Central memory CD4-positive, alpha-beta T cell (primary cell): Measurements from ENCODE around the gene INTS13.
"Not testable (repeated sequence)": the region's sequence is repeated elsewhere in the genome, so short reads cannot be mapped to it uniquely, and the experiment has no call there.

ENCODE experiments used
- DNase-seq: peaks from one replicate; pipeline ENCODE4 v3.0.0; 2022

Gene INTS13

DNA sequence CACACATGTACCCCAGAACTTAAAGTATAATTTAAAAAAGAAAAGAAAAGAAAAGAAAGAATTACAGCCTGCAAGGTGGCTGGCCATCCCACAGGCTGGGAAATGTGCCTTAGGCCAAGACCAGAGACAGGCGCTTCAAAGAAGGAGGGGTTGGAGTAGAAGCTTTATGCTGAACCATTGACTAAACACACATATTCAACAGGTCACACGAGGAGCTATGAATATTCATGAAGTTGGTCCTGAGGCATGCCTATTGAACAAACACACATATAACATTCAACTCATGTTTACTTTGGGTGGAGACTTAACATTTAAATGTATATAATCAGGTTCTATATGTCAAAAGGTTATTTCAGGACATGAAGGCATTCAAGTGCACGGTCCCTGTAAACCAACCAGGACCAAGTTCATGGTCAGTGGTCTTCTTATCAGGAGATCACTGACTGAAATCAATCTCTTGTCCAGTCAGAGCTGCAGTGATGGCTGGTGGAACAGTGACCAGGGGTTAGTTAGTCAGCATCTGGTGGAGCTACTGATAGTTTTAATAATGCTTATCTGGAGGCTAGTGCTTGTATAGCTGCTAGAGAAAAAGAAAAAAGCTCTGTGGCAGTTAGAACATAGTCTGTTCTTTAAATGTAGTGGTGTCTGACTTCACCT, 69.2 kb downstream of the INTS13 start:
- DNase-seq: no peak

DNA sequence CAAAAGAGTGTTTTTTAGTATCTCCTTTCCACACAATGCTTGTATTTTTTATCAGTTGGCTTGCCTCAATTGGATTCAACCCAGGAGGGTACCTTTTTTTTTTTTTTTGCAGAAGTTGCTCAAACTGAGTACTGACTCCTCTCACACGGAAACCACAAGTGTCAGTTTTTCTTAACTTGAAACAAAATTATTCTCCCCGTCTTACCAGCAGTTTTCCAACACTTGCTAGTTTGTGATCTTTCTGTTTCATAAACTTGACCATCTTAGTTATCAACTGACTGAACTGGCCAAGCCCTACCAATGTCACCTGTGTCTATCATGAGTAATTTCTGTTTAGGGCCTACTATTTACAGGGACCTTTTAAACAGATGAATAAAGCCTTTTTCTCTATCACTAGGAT, 70.7 kb downstream of the INTS13 start:
- no peak for DNase-seq

DNA sequence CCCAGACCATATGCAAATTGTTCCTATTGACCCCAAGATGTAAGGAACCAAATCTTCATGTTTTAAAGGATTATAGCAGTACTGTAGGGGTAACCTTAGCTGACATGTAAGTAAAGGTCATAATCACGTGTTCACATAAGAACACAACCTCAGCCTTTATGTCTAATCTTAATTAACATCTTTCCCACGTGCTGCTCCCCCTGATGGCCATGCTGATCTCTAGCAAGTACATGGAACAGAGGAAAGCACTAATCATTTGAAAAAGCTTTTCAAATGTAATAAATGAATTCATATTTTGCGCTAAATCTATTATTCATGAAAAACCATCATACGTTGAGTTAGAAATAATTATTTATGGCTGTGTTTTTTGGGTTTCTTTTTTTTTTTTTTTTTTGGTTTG, 74.3 kb downstream of the INTS13 start:
- DNase-seq: no peak

DNA sequence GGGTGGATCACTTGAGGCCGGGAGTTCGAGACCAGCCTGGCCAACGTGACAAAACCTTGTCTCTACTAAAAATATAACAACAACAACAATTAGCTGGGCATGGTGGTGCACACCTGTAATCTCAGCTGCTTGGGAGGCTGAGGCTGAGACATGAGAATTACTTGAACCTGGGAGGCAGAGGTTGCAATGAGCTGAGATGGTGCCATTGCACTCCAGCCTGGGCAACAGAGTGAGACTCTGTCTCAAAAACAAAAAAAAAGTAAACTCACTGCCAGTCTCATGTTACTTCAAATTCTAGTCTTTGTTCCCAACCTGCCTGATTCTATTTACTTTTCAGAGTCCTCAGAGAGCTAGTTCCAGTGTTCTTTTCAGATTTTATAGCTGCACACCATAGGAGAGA, 75.0 kb downstream of the INTS13 start:
- not testable (repeated sequence) for DNase-seq

DNA sequence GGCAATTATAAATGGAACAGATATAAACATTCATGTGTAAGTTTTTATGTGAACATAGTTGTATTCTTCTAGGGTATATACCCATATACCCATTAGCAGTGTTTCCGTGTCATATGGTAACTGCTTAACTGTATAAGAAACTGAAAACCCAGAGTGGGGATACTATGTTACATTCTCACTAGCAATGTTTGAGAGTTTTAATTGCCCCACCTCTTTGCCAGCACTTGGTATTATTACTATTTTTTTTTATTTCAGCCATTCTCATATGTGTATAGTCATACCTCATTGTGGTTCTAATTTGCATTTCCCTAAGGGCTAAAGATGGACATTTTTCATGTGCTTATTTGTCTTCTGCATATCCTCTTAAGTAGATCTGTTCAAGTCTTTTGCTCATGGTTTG, 76.1 kb downstream of the INTS13 start:
- no peak for DNase-seq

DNA sequence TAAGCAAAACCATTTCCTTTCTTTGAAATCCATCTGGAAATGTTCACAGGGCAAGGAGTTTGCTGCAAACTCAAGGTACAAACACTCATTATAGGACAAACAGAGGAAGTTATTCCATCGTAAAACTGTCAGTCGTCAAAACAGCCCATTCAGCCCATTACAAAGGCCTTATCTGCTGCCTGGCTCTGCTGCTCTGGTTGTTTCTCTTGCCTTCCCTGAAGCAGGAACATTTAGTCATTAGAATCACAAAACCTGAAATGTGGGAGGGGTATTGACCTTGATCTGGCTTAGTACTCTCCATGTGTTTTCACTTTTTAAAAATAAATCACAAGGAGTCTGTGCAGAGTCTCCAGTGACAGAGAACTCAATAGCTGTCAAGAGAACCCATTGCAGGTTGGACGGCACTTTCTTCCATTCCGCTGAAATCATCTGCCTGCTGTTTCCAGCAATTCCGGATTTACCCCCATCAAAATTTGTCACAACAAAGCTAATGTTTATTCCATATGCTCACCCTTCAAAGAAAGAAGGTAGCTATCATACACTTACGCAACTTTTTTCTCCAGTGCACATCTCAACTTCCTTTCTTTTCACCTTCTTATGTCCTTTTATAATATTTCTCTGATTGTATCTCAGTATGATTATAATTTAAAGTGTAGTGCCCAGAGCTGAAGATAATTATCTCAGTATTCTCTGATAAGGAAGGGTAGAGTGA, 80.2 kb downstream of the INTS13 start:
- DNase-seq: no peak

DNA sequence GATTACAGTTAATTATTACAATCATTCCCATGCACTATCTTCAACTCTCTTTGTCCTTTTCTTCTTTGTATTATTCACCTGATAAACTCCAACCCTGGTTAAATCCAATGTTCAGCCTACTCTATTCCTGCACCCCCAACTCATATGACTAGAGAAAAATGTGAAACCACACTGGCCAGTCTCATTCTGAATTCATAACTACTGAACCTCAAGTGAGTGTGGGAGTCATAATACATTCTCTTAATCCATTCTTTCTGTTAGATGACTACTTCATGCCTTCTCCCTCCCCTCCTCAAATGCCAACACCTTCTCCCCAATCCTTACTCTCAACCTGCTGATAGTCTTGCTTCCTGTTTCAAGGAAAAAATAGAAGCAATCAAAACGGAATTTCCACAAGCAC, 82.4 kb downstream of the INTS13 start:
- DNase-seq: no peak
